ENCODE measurements around the gene PNPLA5.

PNPLA5 gene, protein sequence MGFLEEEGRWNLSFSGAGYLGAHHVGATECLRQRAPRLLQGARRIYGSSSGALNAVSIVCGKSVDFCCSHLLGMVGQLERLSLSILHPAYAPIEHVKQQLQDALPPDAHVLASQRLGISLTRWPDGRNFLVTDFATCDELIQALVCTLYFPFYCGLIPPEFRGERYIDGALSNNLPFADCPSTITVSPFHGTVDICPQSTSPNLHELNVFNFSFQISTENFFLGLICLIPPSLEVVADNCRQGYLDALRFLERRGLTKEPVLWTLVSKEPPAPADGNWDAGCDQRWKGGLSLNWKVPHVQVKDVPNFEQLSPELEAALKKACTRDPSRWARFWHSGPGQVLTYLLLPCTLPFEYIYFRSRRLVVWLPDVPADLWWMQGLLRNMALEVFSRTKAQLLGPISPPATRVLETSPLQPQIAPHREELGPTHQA

DNA sequence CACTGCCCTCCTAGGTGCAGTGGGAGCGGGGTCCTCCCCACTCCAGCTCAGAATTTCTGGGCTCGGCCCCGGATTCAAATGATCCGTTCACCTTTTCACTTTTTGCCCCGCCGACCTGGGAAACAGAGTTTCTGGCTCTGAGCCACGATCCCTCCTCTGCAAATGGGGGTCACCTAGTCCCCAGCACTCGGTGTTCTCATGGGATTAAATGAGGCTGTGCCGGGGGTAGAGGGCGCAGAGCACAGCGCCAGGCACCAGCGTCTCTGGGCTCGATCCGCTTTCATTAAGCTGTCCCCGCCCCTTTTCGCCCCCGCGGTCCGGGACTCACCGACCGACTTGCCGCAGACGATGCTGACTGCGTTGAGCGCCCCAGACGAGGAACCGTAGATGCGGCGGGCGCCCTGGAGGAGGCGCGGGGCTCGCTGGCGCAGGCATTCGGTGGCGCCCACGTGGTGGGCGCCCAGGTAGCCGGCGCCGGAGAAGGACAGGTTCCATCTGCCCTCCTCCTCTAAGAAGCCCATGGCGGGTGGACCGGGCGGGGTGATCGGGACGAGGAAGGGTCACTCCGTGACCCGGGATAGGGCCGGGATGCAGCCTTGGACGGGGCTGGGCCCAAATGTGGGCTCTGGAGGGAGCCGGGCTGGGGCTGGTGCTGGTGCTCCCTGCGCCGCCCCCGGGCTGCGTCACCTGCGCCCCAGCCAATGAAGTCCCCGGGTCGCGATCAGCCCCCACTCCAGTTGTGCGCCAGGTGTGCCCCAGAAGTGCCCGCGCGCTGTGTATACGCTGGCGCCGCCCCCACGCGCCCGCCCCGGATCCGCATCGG is at the start of gene PNPLA5:
TSS of gene PNPLA5 (minus strand) at position 654 of the 823 bp plus-strand sequence. CDS start at position 521, 133 bp downstream.
- no peak for DNase-seq (ENCODE audit: low read depth, low spot score)
- in situ Hi-C loops (cut with HindIII; ENCODE audit: low sequenced_read_pairs) = no loop called here
- H3K4me3 ChIP-seq (ENCODE audit: low read depth, low read length) = no peak within 1 kb of the TSS
- TF ChIP-seq, protein P1, sequence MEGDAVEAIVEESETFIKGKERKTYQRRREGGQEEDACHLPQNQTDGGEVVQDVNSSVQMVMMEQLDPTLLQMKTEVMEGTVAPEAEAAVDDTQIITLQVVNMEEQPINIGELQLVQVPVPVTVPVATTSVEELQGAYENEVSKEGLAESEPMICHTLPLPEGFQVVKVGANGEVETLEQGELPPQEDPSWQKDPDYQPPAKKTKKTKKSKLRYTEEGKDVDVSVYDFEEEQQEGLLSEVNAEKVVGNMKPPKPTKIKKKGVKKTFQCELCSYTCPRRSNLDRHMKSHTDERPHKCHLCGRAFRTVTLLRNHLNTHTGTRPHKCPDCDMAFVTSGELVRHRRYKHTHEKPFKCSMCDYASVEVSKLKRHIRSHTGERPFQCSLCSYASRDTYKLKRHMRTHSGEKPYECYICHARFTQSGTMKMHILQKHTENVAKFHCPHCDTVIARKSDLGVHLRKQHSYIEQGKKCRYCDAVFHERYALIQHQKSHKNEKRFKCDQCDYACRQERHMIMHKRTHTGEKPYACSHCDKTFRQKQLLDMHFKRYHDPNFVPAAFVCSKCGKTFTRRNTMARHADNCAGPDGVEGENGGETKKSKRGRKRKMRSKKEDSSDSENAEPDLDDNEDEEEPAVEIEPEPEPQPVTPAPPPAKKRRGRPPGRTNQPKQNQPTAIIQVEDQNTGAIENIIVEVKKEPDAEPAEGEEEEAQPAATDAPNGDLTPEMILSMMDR (IDR thresholded peaks at IDR 0.05; ENCODE audit: low read depth, low read length) = no peak

DNA sequence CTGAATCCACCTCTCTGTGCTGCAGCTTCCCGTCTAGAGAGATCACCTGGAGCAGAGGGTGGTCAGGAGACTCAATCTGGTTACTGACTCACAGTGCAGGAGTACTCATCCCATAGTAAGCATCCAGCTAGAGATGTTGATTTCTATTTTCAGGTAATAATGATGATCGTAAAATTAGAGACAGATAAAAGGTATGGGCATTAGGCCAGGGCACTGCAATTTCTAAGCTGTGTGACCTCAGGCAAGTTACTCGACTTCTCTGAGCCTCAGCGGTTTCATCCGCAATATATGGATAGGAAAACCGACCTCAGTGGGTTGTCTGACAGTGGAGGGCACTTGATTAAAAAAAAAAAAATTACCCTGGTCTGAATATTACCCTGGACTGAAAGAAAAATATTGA is 49.6 kb upstream of the PNPLA5 start:
- TF ChIP-seq, protein P1 (IDR thresholded peaks at IDR 0.05; ENCODE audit: low read depth, low read length) = no peak
- H3K4me3 ChIP-seq (ENCODE audit: low read depth, low read length) = no peak overlapping the region
- DNase-seq (ENCODE audit: low read depth, low spot score) = no peak
- in situ Hi-C loops (cut with HindIII; ENCODE audit: low sequenced_read_pairs) = no loop called here

DNA sequence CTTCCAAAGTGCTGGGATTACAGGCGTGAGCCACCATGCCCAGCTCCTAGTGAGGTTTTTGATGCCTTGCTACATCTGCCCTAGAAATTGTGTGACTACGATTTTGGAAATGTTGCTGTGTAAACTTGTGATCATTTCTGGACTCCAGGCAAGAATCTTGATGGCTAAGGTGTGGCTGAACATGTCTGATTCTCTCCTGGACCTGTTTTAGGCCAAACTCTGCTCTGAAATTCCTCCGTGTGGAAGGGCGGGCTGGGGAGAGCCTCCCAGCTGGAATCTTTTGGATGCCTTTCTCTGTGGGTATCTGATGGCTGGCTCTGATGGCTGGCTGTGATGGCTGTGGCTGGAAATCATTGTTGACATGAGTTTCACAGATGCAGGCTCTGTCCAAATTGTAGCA is 40.0 kb upstream of the PNPLA5 start:
- TF ChIP-seq, protein P1 (IDR thresholded peaks at IDR 0.05; ENCODE audit: low read depth, low read length) = no peak
- in situ Hi-C loops (cut with HindIII; ENCODE audit: low sequenced_read_pairs) = no loop called here
- no peak for DNase-seq (ENCODE audit: low read depth, low spot score)
- H3K4me3 ChIP-seq (ENCODE audit: low read depth, low read length) = no peak overlapping the region

DNA sequence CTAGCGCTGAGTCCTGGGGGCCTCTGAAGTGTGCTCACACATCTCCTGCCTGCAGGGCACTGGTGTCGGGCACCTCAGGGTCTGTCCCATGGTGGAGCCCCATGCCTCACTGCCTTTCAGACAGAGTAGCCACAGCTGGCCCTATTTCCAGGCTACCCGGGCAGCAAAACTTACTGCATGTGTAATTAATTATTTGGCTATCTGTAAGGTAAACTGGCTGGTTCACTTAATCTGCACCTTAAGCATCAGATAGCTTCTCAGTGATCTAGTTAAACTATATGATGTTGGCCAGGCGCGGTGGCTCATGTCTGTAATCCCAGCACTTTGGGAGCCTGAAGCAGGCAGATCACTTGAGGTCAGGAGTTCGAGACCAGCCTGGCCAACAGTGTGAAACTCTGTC is 37.1 kb upstream of the PNPLA5 start:
- TF ChIP-seq, protein P1 (IDR thresholded peaks at IDR 0.05; ENCODE audit: low read depth, low read length) = no peak
- in situ Hi-C loops (cut with HindIII; ENCODE audit: low sequenced_read_pairs) = no loop called here
- H3K4me3 ChIP-seq (ENCODE audit: low read depth, low read length) = no peak overlapping the region
- no peak for DNase-seq (ENCODE audit: low read depth, low spot score)

DNA sequence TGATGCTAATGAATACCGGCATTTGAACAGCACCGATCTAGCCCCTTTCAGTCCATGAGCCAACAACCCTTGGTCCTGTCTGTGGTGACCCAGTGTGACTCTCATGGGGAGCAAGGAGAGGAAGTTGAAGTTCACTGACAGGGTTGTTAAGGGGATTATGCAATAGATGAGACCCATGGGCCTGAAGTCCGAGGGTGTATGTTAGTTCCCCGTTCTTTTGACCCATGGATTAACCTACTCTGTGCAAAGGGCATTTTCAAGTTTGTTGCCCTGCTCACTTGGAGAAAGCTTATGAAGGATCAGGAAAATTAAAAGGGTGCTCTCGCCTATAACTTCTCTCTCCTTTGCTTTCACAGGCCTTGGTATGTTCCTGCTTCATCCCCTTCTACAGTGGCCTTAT is 36.7 kb upstream of the PNPLA5 start:
- in situ Hi-C loops (cut with HindIII; ENCODE audit: low sequenced_read_pairs) = no loop called here
- TF ChIP-seq, protein P1 (IDR thresholded peaks at IDR 0.05; ENCODE audit: low read depth, low read length) = no peak
- DNase-seq (ENCODE audit: low read depth, low spot score) = no peak
- H3K4me3 ChIP-seq (ENCODE audit: low read depth, low read length) = no peak overlapping the region

DNA sequence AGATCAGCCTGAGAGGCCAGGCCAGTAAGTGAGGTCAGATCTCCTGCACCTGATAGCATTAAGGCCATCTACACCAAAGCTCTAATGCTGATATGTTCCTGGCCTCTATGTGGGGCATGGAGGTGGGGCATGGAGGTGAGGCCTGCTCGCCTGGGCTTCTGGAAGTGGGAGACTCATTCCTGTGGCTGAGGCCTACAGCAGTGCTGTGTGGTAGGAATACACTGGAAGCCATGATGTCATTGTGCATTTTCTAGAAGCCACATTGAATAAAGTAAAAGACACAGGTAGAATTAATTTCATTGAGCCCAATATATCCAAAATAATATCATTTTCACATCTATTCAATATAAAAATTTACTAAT is 34.5 kb upstream of the PNPLA5 start:
- TF ChIP-seq, protein P1 (IDR thresholded peaks at IDR 0.05; ENCODE audit: low read depth, low read length) = no peak
- in situ Hi-C loops (cut with HindIII; ENCODE audit: low sequenced_read_pairs) = no loop called here
- no peak for DNase-seq (ENCODE audit: low read depth, low spot score)
- H3K4me3 ChIP-seq (ENCODE audit: low read depth, low read length) = no peak overlapping the region

All from astrocyte of the spinal cord (primary cell).